Tibial nerve (tissue), 4 donors: ENCODE results near the gene AP5Z1. TPM values are rescaled to one million over a fixed set of nuclear protein-coding genes. Genes with fewer than 3 reads are reported as not detected.

Source experiments
- DNase-seq, 2 donors: peaks; one replicate each; pipeline ENCODE4 v3.0.0-alpha.2; 2019; ENCODE audit warnings: low spot score in 2 of 2
- H3K27ac ChIP-seq, 4 donors: fragments of 200-600 bp; sonication (generic) in 3 of 4; one replicate each; pipeline ENCODE4 v1.5.1; 2017 to 2019; ENCODE audit warnings: mild to moderate bottlenecking in 1 of 4
- H3K27me3 ChIP-seq, 2 donors: fragments of 200-600 bp; sonication (generic) in 1 of 2; one replicate each; pipeline versions ENCODE4 v1.5.1 to v1.6.0; 2017 to 2019
- H3K36me3 ChIP-seq, 3 donors: fragments of 200-600 bp; sonication (generic); one replicate each; pipeline ENCODE4 v1.5.1; 2018 to 2019
- H3K4me1 ChIP-seq, 4 donors: fragments of 200-600 bp; sonication (generic) in 3 of 4; one replicate each; pipeline ENCODE4 v1.5.1; 2017 to 2019
- H3K4me3 ChIP-seq, 4 donors: fragments of 200-600 bp; sonication (generic) in 3 of 4; one replicate each; pipeline ENCODE4 v1.5.1; 2017 to 2019; ENCODE audit warnings: mild to moderate bottlenecking in 1 of 4, moderate library complexity in 1 of 4
- H3K9me3 ChIP-seq, 4 donors: fragments of 200-600 bp; sonication (generic) in 3 of 4; one replicate each; pipeline ENCODE4 v1.5.1; 2017 to 2019
- EP300 ChIP-seq, 2 donors: sonication (generic); formaldehyde crosslinking; IDR thresholded peaks; one replicate each; pipeline ENCODE4 v1.6.1; 2017; ENCODE audit warnings: antibody characterized with exemption in 2 of 2, mild to moderate bottlenecking in 1 of 2
- POLR2A ChIP-seq, 2 donors: fragments of 450-650 bp; IDR thresholded peaks; one replicate each; pipeline ENCODE4 v1.6.1; 2017; ENCODE audit warnings: antibody characterized with exemption in 2 of 2, mild to moderate bottlenecking in 2 of 2, moderate library complexity in 2 of 2
- WGBS, 2 donors: methylation state at CpG; one replicate each; pipeline ENCODE4 v1.1.5; 2018; 5-methylcytosine and 5-hydroxymethylcytosine counted together
- total RNA-seq, 4 donors: library from RNA; depleted of rRNA; stranded (reverse); fragments of >200 nt; gene quantifications; one replicate each; pipeline ENCODE4 v1.1.0, GENCODE V29; 2016
- TF ChIP-seq, protein P1 (sequence below), 5 experiments: fragments of 200-600 bp in 3 of 5; fragments of 450-650 bp in 2 of 5; sonication (generic) in 3 of 5; IDR thresholded peaks; one replicate each; pipeline ENCODE4 v1.5.1; 2016 to 2019; ENCODE audit warnings: antibody characterized with exemption in 5 of 5, mild to moderate bottlenecking in 3 of 5, moderate library complexity in 2 of 5

The AP5Z1 gene
- total RNA-seq, 4 donors from 2014 or later: 26.0 to 61.8 (median 40.7) TPM

DNA sequence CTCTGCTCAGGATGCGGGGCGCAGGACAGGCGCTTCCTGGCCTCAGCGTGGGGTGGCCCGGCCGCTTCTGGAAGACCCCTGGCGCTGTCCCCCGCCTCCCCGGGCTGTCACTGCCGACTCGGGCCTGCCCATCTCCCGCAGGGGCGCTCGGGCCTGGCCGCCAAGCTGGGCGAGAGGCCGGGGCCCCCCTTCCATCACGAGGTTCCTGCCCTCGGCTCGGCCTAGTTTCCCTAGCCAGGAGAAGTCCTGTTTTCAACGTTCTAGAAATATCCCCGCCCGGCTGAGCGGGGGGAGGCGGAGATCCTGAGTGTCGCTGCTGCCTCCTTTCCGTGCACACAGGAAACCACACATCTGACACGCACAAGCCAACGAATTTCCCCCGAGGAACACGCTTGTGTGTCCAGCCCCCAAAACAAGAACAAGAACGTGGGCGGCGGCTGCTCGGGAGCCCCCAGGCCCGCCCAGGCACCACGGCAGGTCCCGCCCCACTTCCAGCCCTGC is 33.7 kb downstream of the AP5Z1 start:
- H3K4me3 ChIP-seq: peak overlapping the region in 1 of 4 donors; percentile 32
- no peaks in the 10 kb centered on the region for H3K9me3 ChIP-seq
- DNase-seq: no peak
- H3K4me1 ChIP-seq: peaks cover 0 to 25% (median 2%) of the 10 kb centered on the region in 4 donors
- H3K27ac ChIP-seq: peak overlapping the region in 3 of 4 donors; percentile 53 to 77 (median 56)
- peak in 1 of 2 donors; percentile 19 for TF ChIP-seq POLR2A (IDR thresholded peaks at IDR 0.05)
- TF ChIP-seq, protein P1, sequence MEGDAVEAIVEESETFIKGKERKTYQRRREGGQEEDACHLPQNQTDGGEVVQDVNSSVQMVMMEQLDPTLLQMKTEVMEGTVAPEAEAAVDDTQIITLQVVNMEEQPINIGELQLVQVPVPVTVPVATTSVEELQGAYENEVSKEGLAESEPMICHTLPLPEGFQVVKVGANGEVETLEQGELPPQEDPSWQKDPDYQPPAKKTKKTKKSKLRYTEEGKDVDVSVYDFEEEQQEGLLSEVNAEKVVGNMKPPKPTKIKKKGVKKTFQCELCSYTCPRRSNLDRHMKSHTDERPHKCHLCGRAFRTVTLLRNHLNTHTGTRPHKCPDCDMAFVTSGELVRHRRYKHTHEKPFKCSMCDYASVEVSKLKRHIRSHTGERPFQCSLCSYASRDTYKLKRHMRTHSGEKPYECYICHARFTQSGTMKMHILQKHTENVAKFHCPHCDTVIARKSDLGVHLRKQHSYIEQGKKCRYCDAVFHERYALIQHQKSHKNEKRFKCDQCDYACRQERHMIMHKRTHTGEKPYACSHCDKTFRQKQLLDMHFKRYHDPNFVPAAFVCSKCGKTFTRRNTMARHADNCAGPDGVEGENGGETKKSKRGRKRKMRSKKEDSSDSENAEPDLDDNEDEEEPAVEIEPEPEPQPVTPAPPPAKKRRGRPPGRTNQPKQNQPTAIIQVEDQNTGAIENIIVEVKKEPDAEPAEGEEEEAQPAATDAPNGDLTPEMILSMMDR (IDR thresholded peaks at IDR 0.05): no peak
- H3K36me3 ChIP-seq: peaks cover 0 to 63% (median 0%) of the 10 kb centered on the region in 3 donors
- H3K27me3 ChIP-seq: no peaks in the 10 kb centered on the region
- WGBS, 2 donors: 71 to 79% methylated on average over 29 to 38 of the region's 38 CpGs

DNA sequence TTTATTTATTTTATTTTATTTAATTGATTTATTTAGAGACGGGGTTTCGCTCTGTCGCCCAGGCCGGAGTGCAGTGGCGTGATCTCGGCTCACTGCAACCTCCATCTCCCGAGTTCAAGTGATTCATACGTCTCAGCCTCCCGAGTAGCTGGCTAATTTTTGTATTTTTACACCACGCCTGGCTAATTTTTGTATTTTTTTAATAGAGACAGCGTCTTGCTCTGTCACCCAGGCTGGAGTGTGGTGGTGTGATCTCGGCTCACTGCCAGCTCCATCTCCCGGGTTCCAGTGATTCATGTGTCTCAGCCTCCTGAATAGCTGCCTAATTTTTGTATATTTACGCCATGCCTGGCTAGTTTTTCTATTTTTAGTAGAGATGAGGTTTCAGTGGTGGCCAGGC is 34.2 kb downstream of the AP5Z1 start:
- H3K27me3 ChIP-seq: no peaks in the 10 kb centered on the region
- peaks cover 0 to 25% (median 2%) of the 10 kb centered on the region in 4 donors for H3K4me1 ChIP-seq
- WGBS, 2 donors: 76 to 84% methylated on average over 14 of the region's 14 CpGs
- H3K36me3 ChIP-seq: peaks cover 0 to 63% (median 0%) of the 10 kb centered on the region in 3 donors
- H3K9me3 ChIP-seq: no peaks in the 10 kb centered on the region
- DNase-seq: no peak
- H3K4me3 ChIP-seq: peak overlapping the region in 1 of 4 donors; percentile 32
- TF ChIP-seq POLR2A (IDR thresholded peaks at IDR 0.05): no peak
- no peak for TF ChIP-seq EP300 (IDR thresholded peaks at IDR 0.05)
- TF ChIP-seq, protein P1 (IDR thresholded peaks at IDR 0.05): no peak
- H3K27ac ChIP-seq: peak overlapping the region in 2 of 4 donors; percentile 56 to 77

GRCh38 chr7:4814433-4814832 is 39.0 kb downstream of the AP5Z1 start:
- 68 to 73% methylated on average over 13 to 14 of the region's 14 CpGs for WGBS, 2 donors
- Histone ChIP-seq H3K27ac (no peak overlapping the region), H3K27me3 (no peaks in the 10 kb centered on the region), H3K4me3 (no peak overlapping the region), H3K4me1 (peaks cover 0 to 15% (median 0%) of the 10 kb centered on the region in 4 donors), H3K36me3 (peaks cover 0 to 73% (median 0%) of the 10 kb centered on the region in 3 donors), H3K9me3 (no peaks in the 10 kb centered on the region)
- TF ChIP-seq EP300 (IDR thresholded peaks at IDR 0.05): no peak
- DNase-seq: no peak

- Histone ChIP-seq H3K9me3 (no peaks in the 10 kb centered on the region), H3K4me3 (no peak overlapping the region), H3K27me3 (no peaks in the 10 kb centered on the region), H3K36me3 (peaks cover 0 to 68% (median 0%) of the 10 kb centered on the region in 3 donors), H3K4me1 (peaks cover 0 to 21% (median 0%) of the 10 kb centered on the region in 4 donors), H3K27ac (no peak overlapping the region)
- no peak for TF ChIP-seq EP300 (IDR thresholded peaks at IDR 0.05)
- TF ChIP-seq, protein P1 (IDR thresholded peaks at IDR 0.05): no peak
- WGBS, 2 donors: 91 to 98% methylated on average over 7 to 8 of the region's 14 CpGs
- DNase-seq: no peak
Observed at GRCh38 chr7:4815121-4815520, 39.7 kb downstream of the AP5Z1 start.

- 86 to 90% methylated on average over 21 to 26 of the region's 38 CpGs for WGBS, 2 donors
- H3K4me3 ChIP-seq: no peak overlapping the region
- no peaks in the 10 kb centered on the region for H3K9me3 ChIP-seq
- DNase-seq: no peak
- H3K27me3 ChIP-seq: no peaks in the 10 kb centered on the region
- TF ChIP-seq, protein P1 (IDR thresholded peaks at IDR 0.05): no peak
- TF ChIP-seq EP300 (IDR thresholded peaks at IDR 0.05): no peak
- no peak for TF ChIP-seq POLR2A (IDR thresholded peaks at IDR 0.05)
- H3K4me1 ChIP-seq: peaks cover 0 to 28% (median 0%) of the 10 kb centered on the region in 4 donors
- no peak overlapping the region for H3K27ac ChIP-seq
- peaks cover 0 to 61% (median 0%) of the 10 kb centered on the region in 3 donors for H3K36me3 ChIP-seq
Observed at GRCh38 chr7:4815609-4816418, 40.4 kb downstream of the AP5Z1 start.
